OCI-LY3 (cell line): ENCODE results near the gene EXOC3L2.

ENCODE experiments used
- EZH2phosphoT487 ChIP-seq: fragments of 200-600 bp; shearing (Covaris generic); IDR thresholded peaks from 2 replicates; pipeline ENCODE4 v1.6.1; 2018; ENCODE audit warnings: antibody characterized with exemption, mixed run types, low read depth
- TF ChIP-seq, protein P1 (sequence below): fragments of 200-600, 300-600 bp; sonication (generic); IDR thresholded peaks from 2 replicates; pipeline ENCODE4 v1.5.1; 2014; ENCODE audit warnings: antibody characterized with exemption, low read length, low read depth

DNA sequence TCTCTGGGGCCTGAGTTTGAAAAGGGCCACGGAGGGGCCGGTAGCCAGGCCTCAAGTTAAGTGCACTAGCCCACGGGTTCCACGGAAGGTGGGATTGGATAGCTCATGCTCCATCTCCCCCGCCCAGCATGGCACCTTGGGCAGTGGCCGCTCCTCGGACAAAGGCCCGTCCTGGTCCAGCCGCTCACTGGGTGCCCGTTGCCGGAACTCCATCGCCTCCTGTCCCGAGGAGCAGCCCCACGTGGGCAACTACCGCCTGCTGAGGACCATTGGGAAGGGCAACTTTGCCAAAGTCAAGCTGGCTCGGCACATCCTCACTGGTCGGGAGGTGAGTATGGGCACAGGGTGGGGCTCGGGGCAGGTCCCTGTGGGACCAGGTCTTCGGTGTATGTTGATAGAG lies 13.7 kb upstream of the EXOC3L2 start:
- TF ChIP-seq, protein P1, sequence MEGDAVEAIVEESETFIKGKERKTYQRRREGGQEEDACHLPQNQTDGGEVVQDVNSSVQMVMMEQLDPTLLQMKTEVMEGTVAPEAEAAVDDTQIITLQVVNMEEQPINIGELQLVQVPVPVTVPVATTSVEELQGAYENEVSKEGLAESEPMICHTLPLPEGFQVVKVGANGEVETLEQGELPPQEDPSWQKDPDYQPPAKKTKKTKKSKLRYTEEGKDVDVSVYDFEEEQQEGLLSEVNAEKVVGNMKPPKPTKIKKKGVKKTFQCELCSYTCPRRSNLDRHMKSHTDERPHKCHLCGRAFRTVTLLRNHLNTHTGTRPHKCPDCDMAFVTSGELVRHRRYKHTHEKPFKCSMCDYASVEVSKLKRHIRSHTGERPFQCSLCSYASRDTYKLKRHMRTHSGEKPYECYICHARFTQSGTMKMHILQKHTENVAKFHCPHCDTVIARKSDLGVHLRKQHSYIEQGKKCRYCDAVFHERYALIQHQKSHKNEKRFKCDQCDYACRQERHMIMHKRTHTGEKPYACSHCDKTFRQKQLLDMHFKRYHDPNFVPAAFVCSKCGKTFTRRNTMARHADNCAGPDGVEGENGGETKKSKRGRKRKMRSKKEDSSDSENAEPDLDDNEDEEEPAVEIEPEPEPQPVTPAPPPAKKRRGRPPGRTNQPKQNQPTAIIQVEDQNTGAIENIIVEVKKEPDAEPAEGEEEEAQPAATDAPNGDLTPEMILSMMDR: no peak
- no peak for TF ChIP-seq EZH2phosphoT487
